ENCODE measurements around the gene GDF15.

DNA sequence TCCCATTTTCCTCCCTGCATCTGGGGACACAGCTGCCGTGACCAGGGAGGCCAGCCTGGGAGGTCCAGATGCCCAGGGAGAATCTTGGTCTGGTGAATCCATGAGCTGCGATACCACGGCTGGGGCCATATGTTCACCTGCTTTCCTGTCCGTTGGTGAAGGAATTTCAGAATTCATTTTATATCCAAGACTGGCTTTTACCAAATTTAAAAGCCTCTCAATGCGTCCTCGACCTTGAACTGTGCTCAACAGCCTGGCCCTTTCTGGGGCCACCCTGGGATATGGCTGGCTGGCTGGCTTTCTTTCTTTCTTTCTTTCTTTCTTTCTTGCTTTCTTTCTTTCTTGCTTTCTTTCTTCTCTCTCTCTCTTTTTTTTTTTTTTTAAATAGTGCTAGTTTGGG lies 22.2 kb upstream of the GDF15 start:
- TF ChIP-seq CTCF (IDR thresholded peaks at IDR 0.05; ENCODE audit: borderline replicate concordance, extremely low read depth, low read length, poor library complexity, severe bottlenecking) (no peak), EZH2 (IDR thresholded peaks at IDR 0.05; ENCODE audit: borderline replicate concordance, low read depth, low read length, severe bottlenecking) (no peak)
